ENCODE measurements around the gene S100A12. TPM values are rescaled to one million over a fixed set of nuclear protein-coding genes. Genes with fewer than 3 reads are reported as not detected.
A peak's percentile ranks its signal among the peaks of the same experiment; 100 is the strongest.
"Not testable (repeated sequence)": the region's sequence is repeated elsewhere in the genome, so short reads cannot be mapped to it uniquely, and the experiment has no call there.

S100A12 gene
- total RNA-seq, 2 donors from 2014 or later, result not detected

DNA sequence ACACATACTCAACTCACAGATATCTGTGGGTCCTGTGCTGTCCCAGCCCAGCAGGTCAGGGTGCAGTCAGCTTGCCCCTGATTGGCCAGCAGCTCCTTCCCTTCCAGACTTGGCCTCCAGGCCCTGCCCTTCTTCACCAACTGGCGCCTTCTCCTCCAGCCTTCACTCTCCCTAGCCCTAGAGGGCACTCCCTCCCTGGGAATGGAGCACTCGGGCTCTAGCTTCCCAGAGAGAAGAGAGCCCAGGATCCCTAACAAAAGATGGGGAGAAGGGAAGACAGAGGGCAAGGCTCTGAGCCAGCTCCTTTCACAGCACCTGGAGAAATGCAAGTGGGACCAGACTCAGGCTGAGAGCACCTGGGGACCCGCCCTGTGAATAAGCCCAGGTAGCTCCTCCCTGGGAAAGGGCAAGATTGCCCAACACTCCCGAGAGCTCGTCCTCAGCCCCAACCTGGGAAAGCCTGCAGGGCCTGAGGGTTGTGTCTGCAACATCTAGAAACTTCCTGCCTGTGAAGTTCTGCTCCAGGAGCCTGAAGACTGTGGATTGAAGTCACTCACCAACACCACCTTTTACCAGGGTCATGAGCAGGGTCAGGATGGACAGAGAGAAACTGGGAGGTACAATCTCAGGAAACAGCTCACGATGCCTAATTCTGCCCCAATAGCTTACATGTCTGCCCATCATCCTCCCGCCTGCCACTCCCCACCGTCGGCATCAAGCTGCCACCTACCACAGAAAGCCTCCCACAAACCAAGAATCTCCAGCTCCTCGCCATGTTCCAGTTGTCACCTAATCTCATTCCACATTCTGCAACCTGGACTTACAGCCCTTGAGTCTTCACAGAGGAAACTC is 26.7 kb downstream of the S100A12 start, which contains the start of gene PGLYRP4:
Gene PGLYRP4 (minus strand): TSS at position 331 of the 852 bp plus-strand sequence. CDS start 909 bp downstream, outside the sequence.
- ATAC-seq (replicated peaks in 1 of 2) (no peak), DNase-seq (no peak)
- Mint-ChIP-seq H3K27ac (no peak within 1 kb of the TSS), H3K4me1 (ENCODE audit: low read depth) (peaks cover 37% of the 10 kb centered on the region), H3K36me3 (ENCODE audit: insufficient read depth in 2 of 2) (no peaks in the 10 kb centered on the region), H3K27me3 (ENCODE audit: low read depth) (peaks cover 43% of the 10 kb centered on the region), H3K4me3 (no peak within 1 kb of the TSS), H3K9me3 (no peaks in the 10 kb centered on the region)

GRCh38 chr1:153347856-153348255 is 27.6 kb downstream of the S100A12 start:
- H3K4me1 Mint-ChIP-seq (ENCODE audit: low read depth), result peaks cover 46% of the 10 kb centered on the region
- no peaks in the 10 kb centered on the region for H3K36me3 Mint-ChIP-seq (ENCODE audit: insufficient read depth in 2 of 2)
- no peaks in the 10 kb centered on the region for H3K9me3 Mint-ChIP-seq
- DNase-seq (no peak), ATAC-seq (replicated peaks in 1 of 2) (no peak)
- H3K27me3 Mint-ChIP-seq (ENCODE audit: low read depth), result peaks cover 39% of the 10 kb centered on the region
- H3K4me3 Mint-ChIP-seq, result no peak overlapping the region
- no peak overlapping the region for H3K27ac Mint-ChIP-seq

- not testable (repeated sequence) for ATAC-seq (replicated peaks in 1 of 2); DNase-seq; H3K9me3 Mint-ChIP-seq; H3K36me3 Mint-ChIP-seq (ENCODE audit: insufficient read depth in 2 of 2); H3K4me3 Mint-ChIP-seq; H3K27ac Mint-ChIP-seq
- H3K27me3 Mint-ChIP-seq (ENCODE audit: low read depth), result peaks cover 35% of the 10 kb centered on the region
- peaks cover 49% of the 10 kb centered on the region for H3K4me1 Mint-ChIP-seq (ENCODE audit: low read depth)
These were observed 28.4 kb downstream of the S100A12 start for GRCh38 chr1:153347049-153347448.

DNA sequence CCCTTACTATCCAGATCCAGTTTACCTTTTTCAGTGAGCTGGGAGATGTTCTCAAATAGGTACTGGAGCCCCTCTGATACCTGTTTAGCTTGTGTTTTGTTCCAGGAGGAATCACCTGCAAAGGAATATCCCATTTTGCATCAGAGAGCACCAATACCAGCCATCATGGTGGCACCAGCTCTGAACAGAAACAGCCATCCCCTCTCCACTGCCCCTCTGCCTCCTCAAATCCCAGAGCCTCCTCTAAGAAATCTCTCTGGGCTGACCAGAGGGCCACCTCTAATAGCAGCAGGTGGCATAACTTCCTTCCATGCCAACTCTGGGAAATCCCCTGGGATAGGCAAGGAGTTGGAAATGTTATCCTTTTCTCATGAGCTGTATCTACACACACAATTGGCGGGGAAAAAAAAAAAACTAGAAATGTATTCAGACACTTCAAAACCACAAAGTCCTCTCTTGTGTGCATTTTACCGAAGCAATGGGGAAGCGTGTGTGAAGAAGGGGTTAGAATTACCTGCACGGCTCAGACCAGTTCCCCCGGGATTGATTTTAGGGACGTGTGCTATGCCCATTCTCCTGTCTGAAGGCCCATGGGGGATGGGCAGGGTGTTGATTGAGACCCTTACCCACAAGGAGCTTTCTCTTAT is 29.2 kb downstream of the S100A12 start:
- ATAC-seq (replicated peaks in 1 of 2) (peak; percentile 13 to 21), DNase-seq (no peak)
- Mint-ChIP-seq H3K4me1 (ENCODE audit: low read depth) (peaks cover 49% of the 10 kb centered on the region), H3K36me3 (ENCODE audit: insufficient read depth in 2 of 2) (no peaks in the 10 kb centered on the region), H3K27me3 (ENCODE audit: low read depth) (peaks cover 35% of the 10 kb centered on the region), H3K9me3 (no peaks in the 10 kb centered on the region), H3K4me3 (peak overlapping the region; percentile 25 to 67), H3K27ac (no peak overlapping the region)

- peak; percentile 59 to 68 for ATAC-seq (replicated peaks in 1 of 2)
- Mint-ChIP-seq H3K4me3 (peak overlapping the region; percentile 25 to 67), H3K4me1 (ENCODE audit: low read depth) (peaks cover 55% of the 10 kb centered on the region), H3K9me3 (no peaks in the 10 kb centered on the region), H3K27ac (no peak overlapping the region), H3K36me3 (ENCODE audit: insufficient read depth in 2 of 2) (no peaks in the 10 kb centered on the region), H3K27me3 (ENCODE audit: low read depth) (peaks cover 35% of the 10 kb centered on the region)
- peak; percentile 21 to 34 for DNase-seq
These were observed 30.0 kb downstream of the S100A12 start for GRCh38 chr1:153345187-153346076.

DNA sequence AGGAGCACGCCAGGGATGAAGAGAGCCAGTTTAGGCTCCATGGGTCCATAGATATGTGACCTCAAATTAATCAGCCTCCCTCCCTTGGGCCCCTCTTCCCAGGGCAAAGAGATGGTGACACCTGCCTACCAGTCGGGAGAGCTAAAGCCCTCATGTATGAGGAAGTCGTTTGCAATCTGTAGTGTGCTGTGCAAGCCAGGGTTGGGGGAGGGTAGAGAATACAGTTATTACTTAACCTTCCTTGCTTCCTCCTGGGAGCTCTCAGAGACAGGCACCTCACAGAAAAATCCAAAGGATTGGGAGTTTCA is 30.7 kb downstream of the S100A12 start:
- Mint-ChIP-seq H3K4me1 (ENCODE audit: low read depth) (peaks cover 61% of the 10 kb centered on the region), H3K36me3 (ENCODE audit: insufficient read depth in 2 of 2) (no peaks in the 10 kb centered on the region), H3K27me3 (ENCODE audit: low read depth) (peaks cover 32% of the 10 kb centered on the region), H3K4me3 (peak overlapping the region in 1 of 2 donors; percentile 45), H3K27ac (no peak overlapping the region), H3K9me3 (no peaks in the 10 kb centered on the region)
- DNase-seq (no peak), ATAC-seq (replicated peaks in 1 of 2) (no peak)

DNA sequence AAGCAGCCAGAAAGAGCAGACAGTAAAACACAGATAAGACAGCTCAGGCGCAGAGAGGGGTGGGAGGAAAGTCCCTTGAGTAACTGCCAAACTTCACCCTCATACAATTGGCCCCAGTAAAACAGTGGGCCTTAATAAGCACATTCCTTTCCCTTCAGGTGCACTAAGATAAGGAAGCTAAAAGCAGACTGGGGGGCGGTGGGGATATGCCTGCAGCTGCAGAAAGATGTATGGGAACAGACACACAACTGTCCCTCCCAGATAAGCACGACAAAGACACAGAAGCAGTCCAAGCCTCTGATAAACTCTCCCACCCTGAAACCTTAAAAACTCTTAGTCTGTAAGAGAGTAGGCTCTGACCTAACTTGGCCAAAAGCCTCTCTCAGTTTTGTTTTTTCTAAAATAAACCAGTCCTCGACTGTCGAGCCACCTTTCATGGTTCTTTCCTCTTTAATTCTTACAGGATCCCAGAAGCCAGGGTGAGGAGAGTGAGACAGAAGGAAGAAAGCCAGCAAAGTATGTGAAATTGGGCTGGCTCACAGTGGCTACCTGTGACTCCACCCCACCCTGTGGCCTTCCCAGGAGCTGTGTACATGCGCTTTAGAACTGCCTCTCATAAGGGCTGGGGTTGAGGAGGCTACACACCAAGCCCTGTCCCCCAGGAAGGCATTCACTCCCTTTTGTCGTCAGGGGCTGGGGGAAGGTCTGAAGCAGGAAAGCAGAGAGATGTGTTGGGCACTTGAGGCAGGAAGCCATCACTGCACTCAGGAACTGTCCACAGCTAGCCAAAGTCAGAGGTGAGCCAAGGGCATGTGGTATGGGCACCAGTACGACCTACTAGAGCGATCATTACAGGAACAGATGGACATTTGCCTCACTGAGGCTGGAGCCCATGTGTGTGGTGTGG is 31.4 kb downstream of the S100A12 start:
- Mint-ChIP-seq H3K4me1 (ENCODE audit: low read depth) (peaks cover 64% of the 10 kb centered on the region), H3K27me3 (ENCODE audit: low read depth) (peaks cover 26% of the 10 kb centered on the region), H3K27ac (peak overlapping the region; percentile 30)

DNA sequence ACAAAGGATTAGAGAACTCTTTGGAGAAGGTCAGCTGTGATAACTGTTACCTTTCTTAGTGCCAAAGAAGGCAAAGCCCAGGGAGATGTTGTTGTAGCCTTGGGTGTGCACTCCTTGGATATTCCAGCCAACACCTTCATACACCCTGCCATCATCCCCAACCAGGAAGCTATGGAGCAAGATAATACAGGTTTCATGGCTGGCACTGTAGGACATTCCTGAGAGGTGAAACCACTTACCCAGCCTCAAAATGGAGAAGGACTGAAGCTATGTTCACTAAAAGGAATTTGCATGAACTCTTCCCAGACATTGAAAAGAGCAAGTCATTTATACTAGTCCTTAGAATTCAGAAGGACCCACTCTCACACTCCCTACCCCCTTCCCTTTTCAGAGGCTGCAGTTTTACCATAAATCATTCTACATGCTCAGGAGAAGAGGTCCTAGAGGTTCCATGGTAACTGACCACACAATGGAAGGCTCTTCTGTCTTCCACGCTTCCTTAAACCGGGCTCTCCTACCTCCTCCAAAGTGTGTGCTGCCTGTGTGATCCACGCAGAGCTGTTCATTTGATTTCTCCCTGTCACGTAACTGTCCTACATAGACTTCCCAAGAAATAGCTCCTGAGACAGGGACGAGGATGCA is 32.3 kb downstream of the S100A12 start:
- DNase-seq, result no peak
- Mint-ChIP-seq H3K27ac (peak overlapping the region; percentile 30), H3K9me3 (peaks cover 0 to 2% of the 10 kb centered on the region in 2 donors), H3K27me3 (ENCODE audit: low read depth) (peaks cover 23% of the 10 kb centered on the region), H3K36me3 (ENCODE audit: insufficient read depth in 2 of 2) (no peaks in the 10 kb centered on the region), H3K4me3 (peak overlapping the region; percentile 26 to 45), H3K4me1 (ENCODE audit: low read depth) (peaks cover 68% of the 10 kb centered on the region)
- ATAC-seq (replicated peaks in 1 of 2), result peak in 1 of 2 donors; percentile 7

More for the DNA sequence above, 31.4 kb downstream of the S100A12 start:
- Mint-ChIP-seq H3K4me3 (peak overlapping the region; percentile 26 to 45), H3K9me3 (no peaks in the 10 kb centered on the region), H3K36me3 (ENCODE audit: insufficient read depth in 2 of 2) (no peaks in the 10 kb centered on the region)
- DNase-seq, result peak in 1 of 2 donors; percentile 12
- peak in 1 of 2 donors; percentile 22 for ATAC-seq (replicated peaks in 1 of 2)

- no peak for ATAC-seq (replicated peaks in 1 of 2)
- no peak for DNase-seq
- Mint-ChIP-seq H3K9me3 (peaks cover 0 to 2% of the 10 kb centered on the region in 2 donors), H3K4me1 (ENCODE audit: low read depth) (peaks cover 68% of the 10 kb centered on the region), H3K36me3 (ENCODE audit: insufficient read depth in 2 of 2) (no peaks in the 10 kb centered on the region), H3K4me3 (no peak overlapping the region), H3K27me3 (ENCODE audit: low read depth) (peaks cover 20% of the 10 kb centered on the region), H3K27ac (no peak overlapping the region)
These were observed 33.2 kb downstream of the S100A12 start for GRCh38 chr1:153342178-153342577.

DNA sequence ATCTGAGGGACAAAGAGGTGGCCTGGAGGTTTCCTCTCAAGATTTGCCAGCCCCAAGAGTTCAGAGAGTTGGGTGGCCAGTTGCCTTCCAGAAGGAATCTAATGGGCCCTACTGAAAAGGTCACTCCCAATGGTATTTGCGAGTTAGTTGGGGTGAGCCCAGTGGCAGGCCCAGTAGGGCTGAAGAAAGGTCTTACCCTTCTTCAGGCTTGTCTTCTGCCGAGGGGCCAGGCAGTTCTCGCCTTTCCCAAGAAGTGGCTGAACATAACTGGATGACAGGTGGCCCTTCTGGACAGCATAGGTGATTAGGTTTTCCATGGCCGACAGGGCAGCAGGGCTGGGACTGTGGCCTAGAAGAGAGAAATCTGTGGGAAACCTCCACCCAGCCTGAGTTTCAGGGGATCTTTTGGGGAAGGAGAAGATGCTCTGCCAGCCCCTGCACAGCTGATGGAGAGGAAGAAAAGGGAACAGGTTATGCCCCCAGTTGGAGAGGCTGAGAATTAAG is 33.9 kb downstream of the S100A12 start:
- no peak for DNase-seq
- Mint-ChIP-seq H3K9me3 (peaks cover 0 to 2% of the 10 kb centered on the region in 2 donors), H3K27me3 (ENCODE audit: low read depth) (peaks cover 13% of the 10 kb centered on the region)

GRCh38 chr1:153340356-153340755 is 35.1 kb downstream of the S100A12 start:
- Mint-ChIP-seq H3K27me3 (ENCODE audit: low read depth) (peaks cover 2% of the 10 kb centered on the region), H3K36me3 (ENCODE audit: insufficient read depth in 2 of 2) (no peaks in the 10 kb centered on the region), H3K4me1 (ENCODE audit: low read depth) (peaks cover 53% of the 10 kb centered on the region), H3K4me3 (no peak overlapping the region), H3K27ac (no peak overlapping the region), H3K9me3 (peaks cover 0 to 2% of the 10 kb centered on the region in 2 donors)
- ATAC-seq (replicated peaks in 1 of 2) (no peak), DNase-seq (no peak)

More for the DNA sequence above, 33.9 kb downstream of the S100A12 start:
- H3K36me3 Mint-ChIP-seq (ENCODE audit: insufficient read depth in 2 of 2), result no peaks in the 10 kb centered on the region
- H3K27ac Mint-ChIP-seq, result no peak overlapping the region
- H3K4me3 Mint-ChIP-seq, result no peak overlapping the region
- H3K4me1 Mint-ChIP-seq (ENCODE audit: low read depth), result peaks cover 64% of the 10 kb centered on the region
- no peak for ATAC-seq (replicated peaks in 1 of 2)
